HCT116 (cell line): ENCODE measurements around the gene LCLAT1. TPM values are rescaled to one million over a fixed set of nuclear protein-coding genes. Genes with fewer than 3 reads are reported as not detected.

Source experiments
- ATAC-seq: fragments of 200-7000 bp; cut with Tn5 transposase; 2 replicates; pipeline ENCODE4 v1.9.1; 2020; ENCODE audit warnings: mild to moderate bottlenecking, moderate library complexity
- BruUV-seq: library from RNA; stranded (reverse); fragments of 400-500 nt; replicated peaks from 2 replicates; lab custom pipeline; 2021; lab: Mats Ljungman, UMichigan
- CTCF ChIA-PET: fragments of 300-600 bp; sonication (Branson Sonifier 250); formaldehyde crosslinking; loops from one replicate; lab custom pipeline; 2021; ENCODE audit warnings: antibody characterized with exemption; lab: Charles Lee
- POLR2A ChIA-PET: fragments of 300-600, 350-600 bp; sonication (Branson Sonifier 250); formaldehyde crosslinking; loops from one replicate; lab custom pipeline; 2021; ENCODE audit warnings: antibody characterized with exemption; lab: Charles Lee
- RAD21 ChIA-PET, 2 experiments: fragments of 300-600 bp; sonication (Branson Sonifier 250); formaldehyde crosslinking; loops; one replicate each; lab custom pipeline; 2023; ENCODE audit warnings: low total read pairs in 2 of 2; ENCODE audit not compliant: uncharacterized antibody in 2 of 2, unreplicated experiment in 2 of 2, low non-redundant PET in 1 of 2; lab: Charles Lee
- DNase-seq: peaks from one replicate; pipeline ENCODE4 v3.0.0-alpha.2; 2010; ENCODE audit warnings: low read depth, low spot score
- H2AFZ ChIP-seq: fragments of 200-600 bp; shearing (Covaris generic), sonication (generic); 2 replicates; pipeline ENCODE4 v1.6.1; 2017; ENCODE audit warnings: low read depth, mixed run types, mixed read lengths, antibody characterized with exemption, low read length; ENCODE audit not compliant: poor library complexity, severe bottlenecking
- H3K27ac ChIP-seq: 2 replicates; pipeline ENCODE4 v1.5.1; 2012; ENCODE audit warnings: low read depth, low read length
- H3K27me3 ChIP-seq: fragments of 200-600 bp; sonication (generic); 2 replicates; pipeline ENCODE4 v1.6.1; 2016; ENCODE audit warnings: mixed run types, low read length, mixed read lengths; ENCODE audit not compliant: insufficient read depth
- H3K36me3 ChIP-seq, 2 experiments: fragments of 200-500 bp in 1 of 2; fragments of 200-600 bp in 1 of 2; sonication (Bioruptor generic) in 1 of 2; sonication (generic) in 1 of 2; 2 replicates each; pipeline versions ENCODE4 v1.5.1 to v1.6.1; 2014 to 2016; ENCODE audit warnings: low read length in 2 of 2, inconsistent platforms in 1 of 2, mixed read lengths in 1 of 2, mixed run types in 1 of 2; ENCODE audit not compliant: insufficient read depth in 2 of 2, control insufficient read depth in 1 of 2
- H3K4me1 ChIP-seq, 2 experiments: fragments of 200-600 bp in 1 of 2; sonication (generic) in 1 of 2; 2 replicates each; pipeline versions ENCODE4 v1.5.1 to v1.6.1; 2012 to 2017; ENCODE audit warnings: low read length in 2 of 2, inconsistent platforms in 1 of 2, mild to moderate bottlenecking in 1 of 2, mixed read lengths in 1 of 2, mixed run types in 1 of 2, moderate library complexity in 1 of 2; ENCODE audit not compliant: insufficient read depth in 2 of 2, control insufficient read depth in 1 of 2
- H3K4me2 ChIP-seq: fragments of 200-600 bp; sonication (generic); 2 replicates; pipeline ENCODE4 v1.6.1; 2017; ENCODE audit warnings: mixed run types, low read length, mixed read lengths
- H3K4me3 ChIP-seq, 2 experiments: fragments of 200-600 bp in 1 of 2; sonication (generic) in 1 of 2; replicated peaks in 1 of 2; 2 replicates each; pipeline ENCODE4 v1.5.1; 2011 to 2016; ENCODE audit warnings: low read length in 2 of 2, control low read depth in 1 of 2, low read depth in 1 of 2, mild to moderate bottlenecking in 1 of 2, mixed read lengths in 1 of 2, mixed run types in 1 of 2
- H3K79me2 ChIP-seq: fragments of 200-600 bp; sonication (generic); 2 replicates; pipeline ENCODE4 v1.6.1; 2017; ENCODE audit warnings: mild to moderate bottlenecking, mixed run types, low read length, moderate library complexity, mixed read lengths; ENCODE audit not compliant: insufficient read depth
- H3K9ac ChIP-seq: fragments of 200-600 bp; sonication (generic); 2 replicates; pipeline ENCODE4 v1.6.1; 2016; ENCODE audit warnings: low read length, mixed read lengths
- H3K9me2 ChIP-seq: fragments of 200-600 bp; sonication (generic), shearing (Covaris generic); 2 replicates; pipeline ENCODE4 v1.6.1; 2017; ENCODE audit warnings: mixed run types, mild to moderate bottlenecking, moderate library complexity; ENCODE audit not compliant: insufficient read depth
- H3K9me3 ChIP-seq, 2 experiments: fragments of 200-500 bp in 1 of 2; fragments of 200-600 bp in 1 of 2; sonication (Bioruptor generic) in 1 of 2; sonication (generic) in 1 of 2; 2 replicates each; pipeline ENCODE4 v1.6.1; 2014 to 2017; ENCODE audit warnings: low read length in 2 of 2, mixed read lengths in 2 of 2, inconsistent platforms in 1 of 2, low read depth in 1 of 2, mild to moderate bottlenecking in 1 of 2, mixed run types in 1 of 2, moderate library complexity in 1 of 2; ENCODE audit not compliant: control insufficient read depth in 1 of 2, insufficient read depth in 1 of 2
- H4K20me1 ChIP-seq: fragments of 200-600 bp; sonication (generic), shearing (Covaris generic); 2 replicates; pipeline ENCODE4 v1.6.1; 2017; ENCODE audit warnings: mixed run types, mild to moderate bottlenecking, moderate library complexity; ENCODE audit not compliant: insufficient read depth
- CEBPB ChIP-seq: IDR thresholded peaks from 2 replicates; pipeline ENCODE4 v1.6.1; 2012; ENCODE audit warnings: low read depth
- ELF1 ChIP-seq: IDR thresholded peaks from 2 replicates; pipeline ENCODE4 v1.6.1; 2012; ENCODE audit warnings: low read depth, borderline replicate concordance
- EZH2phosphoT487 ChIP-seq: fragments of 200-600 bp; IDR thresholded peaks from 2 replicates; pipeline ENCODE4 v1.6.1; 2018; ENCODE audit warnings: antibody characterized with exemption, borderline replicate concordance
- REST ChIP-seq: IDR thresholded peaks from 2 replicates; pipeline ENCODE4 v1.6.1; 2012; ENCODE audit warnings: low read depth
- SIN3A ChIP-seq: IDR thresholded peaks from 2 replicates; pipeline ENCODE4 v1.6.1; 2012; ENCODE audit warnings: low read depth
- SP1 ChIP-seq: IDR thresholded peaks from 2 replicates; pipeline ENCODE4 v1.6.1; 2012; ENCODE audit warnings: low read depth
- SRF ChIP-seq: IDR thresholded peaks from 2 replicates; pipeline ENCODE4 v1.6.1; 2012; ENCODE audit warnings: low read depth
- YY1 ChIP-seq: IDR thresholded peaks from 2 replicates; pipeline ENCODE4 v1.6.1; 2011; ENCODE audit warnings: low read length, low read depth, moderate library complexity, mild to moderate bottlenecking; ENCODE audit not compliant: insufficient replicate concordance; ENCODE audit errors: extremely low read depth
- ZNF274 ChIP-seq: fragments of 200-500 bp; sonication (Bioruptor generic); IDR thresholded peaks from 2 replicates; pipeline ENCODE4 v1.6.1; 2014; ENCODE audit warnings: mild to moderate bottlenecking, low read depth, low read length, inconsistent platforms
- intact Hi-C: fragments of 100-400 bp; cut with micrococcal nuclease; formaldehyde crosslinking; loops from 2 replicates; pipeline ENCODE4 v1.10.0; 2022
- total RNA-seq: library from RNA; stranded (reverse); gene quantifications from one replicate; pipeline ENCODE4 v1.2.1, GENCODE V29; 2021; ENCODE audit not compliant: unreplicated experiment

Gene LCLAT1
- total RNA-seq, 1 experiment from 2014 or later, result 36.2 TPM

DNA sequence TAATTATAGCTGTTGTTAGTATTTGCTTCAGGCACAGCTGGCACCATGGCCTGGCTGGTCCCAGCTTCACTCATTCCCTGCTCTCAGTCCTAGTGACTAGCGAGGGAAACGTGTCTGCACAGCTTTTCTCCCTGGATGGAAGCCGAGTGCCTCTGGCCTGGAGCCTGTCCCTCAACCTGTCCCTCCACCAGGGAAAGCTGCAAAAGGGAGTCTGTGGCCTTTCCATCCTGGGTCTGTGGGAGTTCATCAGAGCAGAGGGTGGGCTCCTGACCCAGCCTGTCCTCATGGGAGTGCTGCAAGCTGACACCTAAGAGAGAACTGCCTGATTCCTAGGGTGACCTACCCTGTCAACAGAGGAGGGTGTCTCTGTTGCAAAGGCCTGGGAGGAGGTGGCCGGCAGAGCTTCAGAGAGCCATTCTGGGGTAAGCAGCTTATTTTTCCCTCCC lies 241.9 kb downstream of the LCLAT1 start (continued):
- TF ChIP-seq REST, result no peak
- TF ChIP-seq ZNF274, result no peak
- TF ChIP-seq, all 23 proteins: peak for 0

GRCh38 chr2:30689496-30690125 lies 242.6 kb downstream of the LCLAT1 start:
- CTCF ChIA-PET, result no interaction called here
- H3K27me3 ChIP-seq, result no peaks in the 10 kb centered on the region

More at GRCh38 chr2:30689496-30690125, 242.6 kb downstream of the LCLAT1 start:
- Histone ChIP-seq H2AFZ (no peak overlapping the region), H3K9me3 (no peaks in the 10 kb centered on the region), H3K4me2 (no peak overlapping the region), H3K4me3 (no peak overlapping the region), H3K4me1 (no peaks in the 10 kb centered on the region), H3K9me2 (no peaks in the 10 kb centered on the region), H3K9ac (no peak overlapping the region), H3K27ac (no peak overlapping the region), H3K79me2 (no peaks in the 10 kb centered on the region), H4K20me1 (no peaks in the 10 kb centered on the region), H3K36me3 (no peaks in the 10 kb centered on the region)
- RAD21 ChIA-PET, result no interaction called here
- no peak for TF ChIP-seq ELF1
- TF ChIP-seq SIN3A, result no peak
- TF ChIP-seq YY1, result no peak
- no peak for TF ChIP-seq CEBPB
- TF ChIP-seq SP1, result no peak
- no peak for TF ChIP-seq EZH2phosphoT487
- TF ChIP-seq SRF, result no peak
- TF ChIP-seq REST, result no peak
- BruUV-seq, result no TSS peak
- DNase-seq (no peak), ATAC-seq (no peak)
- intact Hi-C loops, result no loop called here
- POLR2A ChIA-PET, result no interaction called here
